ENCODE data around the gene SEMA5B. TPM values are rescaled to one million over a fixed set of nuclear protein-coding genes. Genes with fewer than 3 reads are reported as not detected.

Gene SEMA5B
- total and polyA plus RNA-seq, 2 of the 4 experiments (the other 2 are of a cell fraction), result not detected

DNA sequence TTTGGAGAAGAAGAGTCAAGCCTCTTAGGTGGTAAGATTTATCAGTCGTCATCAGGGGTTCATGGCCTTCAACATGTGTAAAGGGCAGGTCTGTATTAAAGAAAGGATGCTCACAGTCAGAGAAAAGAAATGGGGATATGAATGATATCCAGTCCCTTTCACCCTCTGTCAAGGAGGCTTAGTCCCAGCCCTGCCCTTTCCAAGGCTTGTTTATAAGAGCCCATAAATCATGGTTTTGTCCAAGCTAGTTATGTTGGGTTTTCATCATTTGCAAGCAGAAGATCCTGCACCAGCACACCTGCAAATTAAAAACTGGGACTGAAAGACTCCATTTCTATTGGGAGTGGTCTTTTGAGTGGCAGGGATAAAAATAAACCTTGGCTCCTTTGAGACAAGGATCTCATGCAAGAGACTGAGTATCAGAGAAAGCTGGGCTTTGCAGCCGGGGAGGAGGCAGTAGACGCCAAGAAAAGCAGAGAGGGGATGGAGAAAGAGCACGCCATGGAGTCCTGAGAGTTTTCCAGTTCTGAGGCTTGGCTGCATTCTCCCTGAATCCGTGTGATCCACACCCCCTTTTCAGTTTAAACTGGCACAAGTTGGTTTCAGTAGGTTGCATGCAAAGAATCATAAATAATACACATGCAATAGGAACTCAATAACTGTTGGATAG is 26.7 kb upstream of the SEMA5B start:
- Histone ChIP-seq H2BK15ac (ENCODE audit: low read depth, low read length) (no peak overlapping the region), H3K36me3 (ENCODE audit: control insufficient read depth, insufficient read depth, low read length) (no peaks in the 10 kb centered on the region), H2BK5ac (ENCODE audit: low read depth, low read length, poor library complexity, severe bottlenecking) (no peak overlapping the region), H2AK9ac (replicated peaks; ENCODE audit: low read depth, low read length, poor library complexity) (no peak overlapping the region), H3K27me3 (ENCODE audit: control insufficient read depth, insufficient read depth, low read length) (peaks cover 31% of the 10 kb centered on the region), H3K23ac (ENCODE audit: low read depth, low read length) (no peak overlapping the region), H4K8ac (ENCODE audit: low read depth in 2 of 2, low read length in 2 of 2) (no peak overlapping the region), H3K18ac (ENCODE audit: low read depth, low read length) (no peak overlapping the region), H3K14ac (replicated peaks; ENCODE audit: low read depth, low read length) (no peak overlapping the region), H4K5ac (ENCODE audit: low read depth, low read length) (no peak overlapping the region), H3K9ac (ENCODE audit: low read depth, low read length) (no peak overlapping the region), H4K20me1 (ENCODE audit: insufficient read depth, low read length) (no peaks in the 10 kb centered on the region), H3K9me1 (ENCODE audit: insufficient read depth, low read length) (peaks cover 3% of the 10 kb centered on the region; the same call in 1 of the 2 replicates), H3K4me2 (ENCODE audit: low read depth, low read length) (no peak overlapping the region), H3K4me1 (ENCODE audit: control insufficient read depth, insufficient read depth, low read length) (no peaks in the 10 kb centered on the region), H3K56ac (ENCODE audit: extremely low read depth, insufficient read depth, low read length) (no peak overlapping the region), H4K91ac (ENCODE audit: insufficient read depth, low read depth, low read length) (no peak overlapping the region), H3K9me3 (ENCODE audit: control insufficient read depth, insufficient read depth, low read length) (no peaks in the 10 kb centered on the region), H3K27ac (ENCODE audit: insufficient read depth, low read length) (no peak overlapping the region), H2AK5ac (ENCODE audit: low read depth, low read length) (no peak overlapping the region), H3K4ac (ENCODE audit: low read depth, low read length) (no peak overlapping the region), H2BK120ac (ENCODE audit: low read depth, low read length) (no peak overlapping the region), H3K79me1 (ENCODE audit: low read depth in 1 of 2, low read length in 2 of 2) (no peaks in the 10 kb centered on the region), H2BK20ac (ENCODE audit: low read depth, low read length) (no peak overlapping the region), H2AFZ (replicated peaks; ENCODE audit: low read length, poor library complexity) (no peak overlapping the region), H3K4me3 (ENCODE audit: insufficient read depth, low read depth, low read length) (no peak overlapping the region)
- POLR2A ChIA-PET (ENCODE audit: unreplicated experiment), result no interaction called here
- BruUV-seq (replicated peaks), result no TSS peak
- ATAC-seq (ENCODE audit: low read depth) (no peak), DNase-seq (no peak)
- in situ Hi-C loops (cut with MboI; ENCODE audit: low sequenced_read_pairs), result no loop called here
- no peak for TF ChIP-seq MAZ (IDR thresholded peaks at IDR 0.05; ENCODE audit: borderline replicate concordance, low read depth, low read length)
- no peak for TF ChIP-seq RCOR1 (IDR thresholded peaks at IDR 0.05; ENCODE audit: insufficient replicate concordance, low read length)
- TF ChIP-seq, protein P1, sequence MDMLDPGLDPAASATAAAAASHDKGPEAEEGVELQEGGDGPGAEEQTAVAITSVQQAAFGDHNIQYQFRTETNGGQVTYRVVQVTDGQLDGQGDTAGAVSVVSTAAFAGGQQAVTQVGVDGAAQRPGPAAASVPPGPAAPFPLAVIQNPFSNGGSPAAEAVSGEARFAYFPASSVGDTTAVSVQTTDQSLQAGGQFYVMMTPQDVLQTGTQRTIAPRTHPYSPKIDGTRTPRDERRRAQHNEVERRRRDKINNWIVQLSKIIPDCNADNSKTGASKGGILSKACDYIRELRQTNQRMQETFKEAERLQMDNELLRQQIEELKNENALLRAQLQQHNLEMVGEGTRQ (IDR thresholded peaks at IDR 0.05; ENCODE audit: low read depth, low read length), result no peak
- no peak for TF ChIP-seq CEBPB (IDR thresholded peaks at IDR 0.05; ENCODE audit: low read depth, low read length)
- TF ChIP-seq MXI1 (IDR thresholded peaks at IDR 0.05; ENCODE audit: borderline replicate concordance, low read depth, low read length), result no peak
- TF ChIP-seq, protein P2, sequence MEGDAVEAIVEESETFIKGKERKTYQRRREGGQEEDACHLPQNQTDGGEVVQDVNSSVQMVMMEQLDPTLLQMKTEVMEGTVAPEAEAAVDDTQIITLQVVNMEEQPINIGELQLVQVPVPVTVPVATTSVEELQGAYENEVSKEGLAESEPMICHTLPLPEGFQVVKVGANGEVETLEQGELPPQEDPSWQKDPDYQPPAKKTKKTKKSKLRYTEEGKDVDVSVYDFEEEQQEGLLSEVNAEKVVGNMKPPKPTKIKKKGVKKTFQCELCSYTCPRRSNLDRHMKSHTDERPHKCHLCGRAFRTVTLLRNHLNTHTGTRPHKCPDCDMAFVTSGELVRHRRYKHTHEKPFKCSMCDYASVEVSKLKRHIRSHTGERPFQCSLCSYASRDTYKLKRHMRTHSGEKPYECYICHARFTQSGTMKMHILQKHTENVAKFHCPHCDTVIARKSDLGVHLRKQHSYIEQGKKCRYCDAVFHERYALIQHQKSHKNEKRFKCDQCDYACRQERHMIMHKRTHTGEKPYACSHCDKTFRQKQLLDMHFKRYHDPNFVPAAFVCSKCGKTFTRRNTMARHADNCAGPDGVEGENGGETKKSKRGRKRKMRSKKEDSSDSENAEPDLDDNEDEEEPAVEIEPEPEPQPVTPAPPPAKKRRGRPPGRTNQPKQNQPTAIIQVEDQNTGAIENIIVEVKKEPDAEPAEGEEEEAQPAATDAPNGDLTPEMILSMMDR (conservative IDR thresholded peaks at IDR 0.05; ENCODE audit: low read depth, low read length), result no peak
- no peak for TF ChIP-seq FOS (IDR thresholded peaks at IDR 0.05; ENCODE audit: low read depth, low read length)
- WGBS, 2 experiments (ENCODE audit: extremely low coverage in 2 of 2, insufficient read length in 1 of 2), result no CpG with 5 or more reads among the region's 5 CpGs
- intact Hi-C loops (cut with micrococcal nuclease), result no loop called here
- CTCF ChIA-PET, result no interaction called here
- dilution Hi-C loops (cut with HindIII; ENCODE audit: low sequenced_read_pairs, unreplicated experiment), result no loop called here

All from IMR-90 (cell line).